ENCODE results near the gene CDC42BPA.

DNA sequence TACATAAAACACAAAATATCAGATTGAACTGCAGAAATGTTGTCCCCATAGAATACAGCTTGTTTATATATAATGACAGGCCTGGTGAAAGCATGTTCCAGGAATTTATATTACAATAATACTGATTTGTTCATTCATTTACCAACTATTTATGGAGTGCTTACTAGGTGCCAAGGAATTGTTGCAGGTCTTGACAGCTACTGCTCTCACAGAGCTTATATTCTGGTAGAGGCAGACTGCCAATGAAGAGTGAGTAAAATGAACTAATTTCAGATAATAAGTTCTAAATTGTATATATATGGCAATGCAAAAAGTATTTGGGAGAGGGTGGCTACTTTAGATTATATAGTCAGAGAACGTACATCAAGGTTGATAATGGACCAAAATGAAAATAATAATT lies 226.2 kb downstream of the CDC42BPA start:
- TF ChIP-seq, protein P1, sequence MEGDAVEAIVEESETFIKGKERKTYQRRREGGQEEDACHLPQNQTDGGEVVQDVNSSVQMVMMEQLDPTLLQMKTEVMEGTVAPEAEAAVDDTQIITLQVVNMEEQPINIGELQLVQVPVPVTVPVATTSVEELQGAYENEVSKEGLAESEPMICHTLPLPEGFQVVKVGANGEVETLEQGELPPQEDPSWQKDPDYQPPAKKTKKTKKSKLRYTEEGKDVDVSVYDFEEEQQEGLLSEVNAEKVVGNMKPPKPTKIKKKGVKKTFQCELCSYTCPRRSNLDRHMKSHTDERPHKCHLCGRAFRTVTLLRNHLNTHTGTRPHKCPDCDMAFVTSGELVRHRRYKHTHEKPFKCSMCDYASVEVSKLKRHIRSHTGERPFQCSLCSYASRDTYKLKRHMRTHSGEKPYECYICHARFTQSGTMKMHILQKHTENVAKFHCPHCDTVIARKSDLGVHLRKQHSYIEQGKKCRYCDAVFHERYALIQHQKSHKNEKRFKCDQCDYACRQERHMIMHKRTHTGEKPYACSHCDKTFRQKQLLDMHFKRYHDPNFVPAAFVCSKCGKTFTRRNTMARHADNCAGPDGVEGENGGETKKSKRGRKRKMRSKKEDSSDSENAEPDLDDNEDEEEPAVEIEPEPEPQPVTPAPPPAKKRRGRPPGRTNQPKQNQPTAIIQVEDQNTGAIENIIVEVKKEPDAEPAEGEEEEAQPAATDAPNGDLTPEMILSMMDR (conservative IDR thresholded peaks at IDR 0.05; ENCODE audit: low read depth, low read length) = no peak
- TF ChIP-seq EZH2 (IDR thresholded peaks at IDR 0.05; ENCODE audit: low read length, unreplicated experiment) (no peak), EZH2phosphoT487 (IDR thresholded peaks at IDR 0.05; ENCODE audit: borderline replicate concordance, low read length) (no peak)
